Measurements from ENCODE around the gene TMEM270.
"Not testable (repeated sequence)": the region's sequence is repeated elsewhere in the genome, so short reads cannot be mapped to it uniquely, and the experiment has no call there.

TMEM270 gene

DNA sequence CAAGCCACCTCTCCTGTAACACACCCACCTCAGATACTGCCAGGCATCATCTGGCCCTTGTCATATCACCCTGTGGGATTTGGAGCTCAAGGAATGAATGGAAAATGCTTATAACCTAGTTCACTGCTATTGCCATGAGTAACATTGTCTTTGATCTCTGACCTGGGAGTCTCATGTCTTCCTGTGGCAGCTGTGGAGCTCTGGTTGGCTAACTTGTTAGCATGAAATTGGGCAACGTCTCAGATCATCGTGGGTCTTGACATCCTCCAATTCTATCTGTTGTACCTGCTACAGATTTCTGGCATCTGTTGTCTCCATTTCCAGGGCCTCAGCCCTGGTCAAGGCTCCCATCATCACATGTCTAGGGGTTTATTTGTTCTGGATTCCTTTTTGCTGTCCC lies 2.2 kb upstream of the TMEM270 start:
- no peak for DNase-seq (ENCODE audit: low read depth)

DNA sequence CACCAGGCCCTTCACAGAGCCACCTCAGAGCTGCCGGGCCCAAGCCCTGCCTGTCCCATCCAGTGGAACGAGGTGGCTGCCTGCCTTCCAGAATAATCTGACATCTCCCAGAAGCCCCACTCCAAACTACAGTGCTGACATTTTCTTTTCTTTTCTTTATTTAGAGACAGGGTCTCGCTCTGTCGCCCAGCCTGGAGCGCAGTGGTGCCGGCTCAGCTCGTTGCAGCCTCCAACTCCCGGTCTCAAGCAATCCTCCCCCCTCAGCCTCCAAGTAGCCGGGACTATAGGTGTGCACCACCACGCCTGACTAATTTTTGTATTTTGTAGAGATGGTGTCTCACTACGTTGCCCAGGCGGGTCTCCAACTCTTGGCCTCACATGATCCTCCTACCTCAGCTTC lies 346 bp downstream of the TMEM270 start:
- no peak for DNase-seq (ENCODE audit: low read depth)

DNA sequence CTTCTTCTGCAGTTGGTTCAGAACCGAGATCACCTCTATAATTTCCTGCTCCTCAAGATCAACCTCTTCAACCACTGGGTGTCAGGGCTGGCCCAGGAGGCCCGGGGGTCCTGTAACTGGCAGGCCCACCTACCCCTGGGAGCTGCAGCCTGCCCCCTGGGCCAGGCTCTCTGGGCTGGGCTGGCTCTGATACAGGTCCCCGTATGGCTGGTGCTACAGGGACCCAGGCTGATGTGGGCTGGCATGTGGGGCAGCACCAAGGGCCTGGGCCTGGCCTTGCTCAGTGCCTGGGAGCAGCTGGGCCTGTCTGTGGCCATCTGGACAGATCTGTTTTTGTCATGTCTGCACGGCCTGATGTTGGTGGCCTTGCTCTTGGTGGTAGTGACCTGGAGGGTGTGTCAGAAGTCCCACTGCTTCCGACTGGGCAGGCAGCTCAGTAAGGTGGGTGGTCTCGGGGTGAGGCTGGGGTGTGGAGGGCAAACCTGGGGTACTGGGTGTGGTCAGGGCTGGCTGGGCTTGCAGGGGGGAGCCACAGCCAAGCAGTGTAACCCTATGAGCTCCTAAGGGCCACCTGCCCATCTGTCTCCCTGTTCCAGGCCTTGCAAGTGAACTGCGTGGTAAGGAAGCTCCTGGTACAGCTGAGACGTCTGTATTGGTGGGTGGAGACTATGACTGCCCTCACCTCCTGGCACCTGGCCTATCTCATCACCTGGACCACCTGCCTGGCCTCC lies 4.2 kb downstream of the TMEM270 start:
- DNase-seq (ENCODE audit: low read depth), result no peak

DNA sequence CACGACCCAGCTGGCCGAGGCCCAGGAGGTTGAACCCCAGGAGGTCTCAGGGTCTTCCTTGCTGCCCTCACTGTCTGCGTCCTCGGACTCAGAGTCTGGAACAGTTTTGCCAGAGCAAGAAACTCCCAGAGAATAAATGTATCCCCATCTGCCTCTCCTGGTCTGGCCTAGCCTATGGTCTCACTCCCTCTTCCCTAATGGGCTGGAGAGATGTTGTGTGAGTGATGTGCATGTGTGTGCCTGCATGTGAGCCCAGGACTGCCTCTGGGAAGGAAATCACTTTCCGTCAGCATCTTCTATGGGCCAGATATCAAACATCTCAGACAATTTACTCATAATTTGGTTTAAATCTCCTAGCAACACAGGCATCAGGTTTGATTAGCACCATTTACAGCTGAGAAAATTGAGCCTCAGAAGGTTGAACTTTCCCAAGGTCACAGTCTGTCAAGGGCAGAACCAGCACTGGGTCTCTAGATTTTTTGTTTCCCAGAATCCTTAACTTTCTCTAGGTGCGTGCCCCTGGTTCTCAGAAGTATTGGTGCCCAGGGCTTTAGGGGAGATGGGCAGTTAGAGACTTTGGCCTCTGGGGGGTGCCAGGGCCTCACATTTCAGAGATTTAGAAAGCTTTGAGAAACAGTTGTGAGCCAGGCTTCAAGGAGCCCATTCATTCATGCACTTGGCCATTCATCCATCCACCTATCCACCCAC lies 4.9 kb downstream of the TMEM270 start:
- DNase-seq (ENCODE audit: low read depth), result no peak

DNA sequence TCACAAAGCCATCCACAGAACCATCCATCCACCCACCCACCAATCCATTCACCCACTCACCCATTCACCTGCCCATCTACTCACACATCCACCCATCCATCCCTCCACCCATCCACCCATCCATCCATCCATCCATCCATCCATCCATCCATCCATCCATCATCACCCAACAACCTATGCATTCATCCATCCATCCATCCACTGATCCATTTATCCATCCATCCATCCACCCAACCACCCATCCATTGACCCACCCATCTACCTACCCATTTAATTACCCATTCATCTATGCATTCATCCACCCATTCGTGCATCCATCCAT lies 5.4 kb downstream of the TMEM270 start:
- no peak for DNase-seq (ENCODE audit: low read depth)

DNA sequence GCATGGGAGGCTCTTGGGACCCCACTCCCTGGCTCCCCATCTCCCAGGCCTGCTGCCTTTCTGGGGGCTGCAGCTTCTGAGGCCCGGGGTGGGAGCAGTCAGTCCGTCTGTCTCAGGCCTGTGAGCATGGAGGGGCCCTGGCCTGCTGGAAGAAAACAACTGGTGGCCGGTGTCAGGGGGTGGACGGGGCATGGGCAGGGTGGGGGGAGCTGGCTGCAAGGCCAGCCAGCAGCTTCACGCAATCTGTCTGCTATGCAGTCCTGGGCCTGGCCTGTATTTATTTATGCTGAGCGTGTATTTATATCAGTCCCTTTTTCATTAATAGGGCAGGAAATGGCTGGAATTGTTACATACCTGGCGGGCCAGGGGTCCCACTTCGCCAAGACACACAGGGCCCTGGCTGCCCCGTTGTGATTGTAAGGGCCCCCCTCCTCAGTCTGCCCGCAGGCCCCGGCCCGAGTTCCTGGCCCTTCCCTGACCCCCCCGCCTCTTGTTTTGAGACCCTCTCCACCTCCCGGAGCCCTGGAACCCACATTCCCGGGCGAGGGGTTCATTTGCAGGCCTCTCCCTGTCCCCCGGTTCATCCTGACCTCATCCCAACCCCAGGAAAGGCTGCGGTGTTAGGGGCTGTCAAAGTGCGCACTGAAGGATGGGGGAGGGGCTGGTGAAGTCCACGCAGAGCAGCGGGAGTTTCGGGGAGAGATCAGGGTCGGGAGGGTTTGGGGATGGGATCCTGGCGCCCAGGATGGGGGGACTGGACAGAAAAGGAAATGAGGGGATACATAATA lies 8.2 kb downstream of the TMEM270 start:
- DNase-seq (ENCODE audit: low read depth), result no peak

DNA sequence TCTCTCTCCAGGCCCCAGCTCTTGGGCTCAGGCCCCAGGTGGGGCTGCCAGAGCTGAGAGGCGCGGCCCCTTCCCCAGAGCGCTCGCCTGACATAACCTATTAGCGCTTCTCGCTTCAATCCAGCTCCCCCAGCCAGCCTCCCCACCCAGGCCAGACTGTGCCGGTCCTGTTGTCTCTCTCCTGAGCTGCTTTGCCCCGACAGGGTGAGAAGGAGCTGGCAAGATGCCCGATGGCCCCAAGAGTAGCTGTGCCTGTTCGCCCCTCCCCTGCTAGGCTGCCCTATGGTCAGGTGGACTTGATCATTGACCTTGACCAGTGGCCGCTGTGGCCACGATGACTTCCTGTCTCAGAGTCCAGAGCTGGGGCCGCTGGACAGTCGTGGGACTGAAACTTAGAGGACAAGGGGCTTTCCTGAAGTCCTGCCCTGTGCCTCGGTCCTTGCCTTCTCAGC lies 9.1 kb downstream of the TMEM270 start:
- DNase-seq (ENCODE audit: low read depth), result no peak

DNA sequence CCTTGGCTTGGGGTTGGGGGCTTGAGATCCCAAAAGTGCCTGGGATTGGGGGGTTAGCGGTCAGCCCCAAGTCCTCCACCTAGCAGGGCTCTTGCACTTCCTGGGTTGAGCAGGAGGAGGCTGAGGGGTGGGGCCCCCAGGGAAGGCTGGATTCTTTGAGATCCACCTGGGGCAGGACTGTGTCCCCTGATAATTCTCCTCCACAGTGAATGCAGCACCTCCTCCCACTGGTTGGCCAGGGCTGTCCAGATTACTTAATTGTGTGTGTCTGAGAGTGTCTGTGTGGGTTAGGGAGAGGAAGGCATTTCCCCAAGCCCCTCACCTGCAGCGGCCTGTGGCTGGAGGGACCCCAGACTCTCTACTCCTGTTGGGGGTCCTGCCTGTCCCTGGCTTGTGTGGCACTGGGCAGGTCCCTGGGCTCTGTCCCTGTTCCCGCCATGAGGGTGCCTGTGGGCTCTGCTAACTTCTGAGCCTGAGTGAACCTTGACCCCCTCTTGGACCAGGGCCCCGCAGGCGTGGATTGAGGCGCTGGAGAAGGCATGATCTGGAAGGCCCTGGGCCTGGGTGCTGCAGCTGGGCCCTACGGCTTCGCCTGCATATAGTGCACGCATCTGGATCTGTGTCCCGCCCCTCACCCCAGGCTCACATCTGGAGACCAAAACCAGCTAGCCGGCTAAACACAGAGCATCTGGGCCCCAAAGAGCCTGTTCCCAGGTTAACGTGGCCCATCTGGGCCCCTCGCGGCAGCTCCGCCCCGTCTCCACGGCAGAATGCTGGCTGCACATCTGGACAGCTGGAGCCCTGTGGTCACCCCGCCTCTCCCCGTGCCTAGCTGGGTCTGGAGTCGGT lies 10.4 kb downstream of the TMEM270 start:
- no peak for DNase-seq (ENCODE audit: low read depth)

DNA sequence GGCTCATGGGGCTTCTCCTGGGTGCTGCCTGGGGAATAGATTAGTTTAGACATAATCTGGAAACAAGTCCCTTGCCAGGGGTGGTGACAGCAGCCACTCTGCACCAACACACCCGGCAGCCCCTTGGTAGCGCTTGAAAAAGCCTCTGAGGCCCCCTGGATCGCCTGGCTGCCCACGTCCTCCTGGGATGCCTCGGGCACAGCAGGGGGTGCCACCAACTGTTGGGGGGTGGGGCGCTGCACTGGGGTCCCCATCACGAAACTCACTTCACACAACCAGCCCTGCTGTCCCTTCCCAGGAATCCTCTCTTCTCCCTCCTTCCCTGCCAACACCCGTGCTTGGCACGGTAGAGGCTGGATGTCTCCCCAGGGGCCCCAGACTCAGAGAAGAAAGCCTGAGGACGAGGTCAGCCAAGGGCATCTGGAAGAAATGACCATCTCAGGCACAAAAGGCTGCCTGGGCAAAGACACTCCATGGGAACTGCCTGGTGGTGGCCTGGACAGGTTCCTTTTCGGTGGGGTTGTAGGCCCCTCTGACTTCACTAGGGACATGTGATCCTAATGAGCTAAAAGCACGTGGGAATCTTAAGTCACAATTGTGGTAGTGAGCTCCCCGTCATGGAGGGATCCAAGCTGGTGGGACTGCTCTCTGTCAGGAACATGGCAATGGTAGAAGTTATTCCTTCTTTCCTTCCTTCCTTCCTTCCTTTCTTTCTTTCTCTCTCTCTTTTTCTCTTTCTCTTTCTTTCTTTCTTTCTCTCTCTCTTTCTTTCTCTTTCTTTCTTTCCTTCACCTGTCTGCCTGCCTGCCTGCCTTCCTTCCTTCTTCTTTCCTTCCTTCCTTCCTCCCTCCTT lies 11.3 kb downstream of the TMEM270 start:
- DNase-seq (ENCODE audit: low read depth), result no peak

DNA sequence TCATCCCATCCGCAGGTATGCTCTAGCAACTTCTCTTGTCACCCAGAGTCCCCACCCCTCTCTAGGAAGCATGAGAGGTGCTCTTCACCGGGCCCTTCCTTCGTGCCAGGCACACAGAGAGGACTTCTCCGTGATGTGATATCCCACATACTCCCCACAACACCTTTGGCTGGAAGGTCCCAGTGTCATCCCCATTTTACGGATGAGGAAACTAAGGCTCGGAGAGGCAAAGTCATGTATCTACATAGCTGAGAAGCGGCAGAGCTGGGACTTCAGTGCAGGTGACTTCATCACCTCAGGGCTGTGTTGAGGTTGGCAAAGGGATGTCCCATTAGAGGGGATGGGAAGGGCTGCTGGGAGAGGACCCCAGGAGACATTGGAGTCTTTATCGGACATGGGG lies 15.4 kb downstream of the TMEM270 start:
- DNase-seq (ENCODE audit: low read depth), result no peak

DNA sequence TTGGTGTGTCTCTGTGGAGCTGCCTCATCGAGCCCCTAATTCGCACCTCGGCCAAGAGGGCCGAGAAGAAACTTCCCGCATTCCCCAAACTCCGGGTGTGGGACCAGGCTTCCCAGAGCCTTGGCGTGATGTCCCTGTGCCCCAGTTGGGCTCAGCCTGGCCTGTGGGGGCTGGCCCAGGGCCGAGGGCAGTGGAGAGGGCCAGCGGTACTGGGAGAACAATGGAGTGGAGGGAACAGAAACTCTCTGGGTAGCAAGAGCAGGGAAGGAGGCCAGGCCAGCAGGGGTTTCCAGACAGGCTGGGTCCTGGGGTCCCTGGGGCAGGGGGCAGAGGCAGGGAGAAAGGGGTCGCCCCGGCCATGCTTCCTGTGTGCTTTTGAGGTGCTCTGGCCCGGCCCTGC lies 16.0 kb downstream of the TMEM270 start:
- DNase-seq (ENCODE audit: low read depth), result no peak

DNA sequence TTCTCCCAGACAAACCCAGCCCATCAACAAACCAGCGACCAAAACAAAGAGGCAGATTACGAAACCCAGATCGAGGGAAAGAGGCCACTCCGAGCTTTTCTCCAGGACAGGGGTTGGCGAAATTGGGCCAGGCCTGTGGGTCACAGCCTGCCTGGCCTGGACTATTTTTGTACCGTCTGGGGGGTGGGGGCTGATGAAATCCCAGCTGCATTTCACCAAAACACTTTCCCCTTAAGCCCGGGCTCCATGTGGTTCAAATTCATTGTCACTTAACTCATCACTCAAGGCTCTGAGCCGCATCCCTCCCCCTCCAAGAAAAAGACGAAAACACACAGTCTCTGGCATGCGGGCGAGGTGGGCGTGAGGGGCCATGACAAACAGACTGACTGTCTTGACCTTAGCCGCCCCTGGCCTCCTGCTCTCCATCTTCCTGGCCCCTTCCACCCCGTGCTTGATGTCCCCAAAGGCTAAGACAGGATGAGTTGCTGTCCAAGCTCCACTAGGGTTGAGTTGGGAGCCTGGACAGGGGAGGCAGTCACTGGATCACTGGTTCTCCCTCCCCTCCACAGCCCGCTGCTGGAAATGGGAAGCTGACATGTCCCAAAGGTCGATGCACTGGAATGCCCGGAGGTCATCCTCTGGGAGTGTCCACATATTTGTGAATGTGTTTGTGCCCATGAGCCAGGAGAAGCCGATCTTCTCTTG lies 19.2 kb downstream of the TMEM270 start:
- DNase-seq (ENCODE audit: low read depth), result no peak

DNA sequence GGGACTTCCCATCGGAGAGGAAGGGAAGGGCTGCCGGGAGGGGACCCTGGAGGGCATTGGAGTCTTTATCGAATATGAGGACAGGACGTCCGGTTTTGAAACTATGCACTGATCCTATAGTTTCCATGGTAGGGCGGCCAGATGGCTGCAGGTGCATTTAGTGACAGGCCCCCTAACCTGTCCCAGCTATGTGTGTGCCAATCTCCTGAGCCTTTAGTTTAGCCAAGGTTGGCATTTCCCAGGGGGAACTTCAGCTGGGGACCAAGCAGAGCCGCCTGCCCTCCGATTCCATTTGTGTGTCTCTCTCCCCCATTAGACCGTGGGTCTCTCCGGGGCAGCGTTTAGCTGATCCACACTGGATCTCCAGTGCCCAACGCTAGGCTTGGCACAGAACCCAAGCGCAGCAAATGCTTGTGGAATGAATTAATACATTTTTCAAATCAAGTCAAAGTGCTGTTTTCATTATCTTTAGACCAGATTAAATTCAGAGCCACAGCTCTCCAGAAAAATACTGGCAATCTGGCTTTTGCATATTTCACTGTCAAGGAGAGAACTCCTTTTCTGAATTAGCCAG lies 19.9 kb downstream of the TMEM270 start:
- DNase-seq (ENCODE audit: low read depth), result no peak

DNA sequence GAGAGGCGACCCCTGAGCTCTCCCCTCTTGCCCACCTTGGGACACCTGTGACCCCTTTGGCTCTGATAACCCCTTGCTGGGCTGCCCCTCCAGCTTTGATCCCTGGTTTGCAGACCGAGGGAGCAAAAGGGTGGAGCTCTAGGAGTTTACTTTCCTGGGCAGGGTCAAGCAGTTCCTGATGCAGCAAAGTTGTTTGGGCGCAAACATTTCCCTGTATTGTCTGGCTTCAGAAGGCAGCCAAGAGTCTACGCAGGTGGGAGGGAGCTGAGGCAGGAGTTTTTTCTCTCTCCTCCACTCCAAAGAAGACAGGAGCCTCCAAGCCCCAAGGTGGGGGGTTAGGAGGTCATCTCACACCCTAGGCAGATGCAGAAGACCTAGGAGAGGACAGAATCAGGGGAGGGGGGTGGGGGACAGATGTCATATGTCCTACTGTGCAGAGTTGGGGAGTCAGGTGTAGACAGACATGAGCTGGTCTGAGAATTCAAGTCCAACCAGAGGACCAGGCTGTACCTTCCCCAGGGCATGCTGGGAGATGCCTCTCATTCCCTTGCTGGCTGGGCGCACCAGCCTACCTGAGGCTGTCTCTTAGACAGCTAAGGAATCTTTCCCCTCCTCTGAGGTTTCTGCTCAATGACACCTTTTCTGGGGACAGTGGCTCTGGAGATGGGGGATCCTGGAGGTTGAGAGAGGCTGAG lies 20.5 kb downstream of the TMEM270 start:
- no peak for DNase-seq (ENCODE audit: low read depth)

DNA sequence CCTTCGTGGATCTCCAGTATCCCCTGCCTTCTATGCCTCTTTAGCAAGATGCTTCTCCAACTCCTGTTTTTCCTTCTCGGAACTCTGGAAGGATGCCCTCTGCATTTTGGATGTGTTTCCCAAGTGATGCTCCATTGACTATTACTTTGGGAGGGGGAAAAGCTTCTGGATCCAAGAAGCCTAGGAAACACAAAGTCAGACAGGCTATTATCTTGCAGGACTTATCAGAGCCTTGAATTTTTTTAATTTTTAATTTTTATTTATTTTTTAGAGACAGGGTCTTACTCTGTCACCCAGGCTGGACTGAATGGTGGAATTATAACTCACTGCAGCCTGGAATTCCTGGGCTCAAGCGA lies 21.1 kb downstream of the TMEM270 start:
- DNase-seq (ENCODE audit: low read depth), result no peak

DNA sequence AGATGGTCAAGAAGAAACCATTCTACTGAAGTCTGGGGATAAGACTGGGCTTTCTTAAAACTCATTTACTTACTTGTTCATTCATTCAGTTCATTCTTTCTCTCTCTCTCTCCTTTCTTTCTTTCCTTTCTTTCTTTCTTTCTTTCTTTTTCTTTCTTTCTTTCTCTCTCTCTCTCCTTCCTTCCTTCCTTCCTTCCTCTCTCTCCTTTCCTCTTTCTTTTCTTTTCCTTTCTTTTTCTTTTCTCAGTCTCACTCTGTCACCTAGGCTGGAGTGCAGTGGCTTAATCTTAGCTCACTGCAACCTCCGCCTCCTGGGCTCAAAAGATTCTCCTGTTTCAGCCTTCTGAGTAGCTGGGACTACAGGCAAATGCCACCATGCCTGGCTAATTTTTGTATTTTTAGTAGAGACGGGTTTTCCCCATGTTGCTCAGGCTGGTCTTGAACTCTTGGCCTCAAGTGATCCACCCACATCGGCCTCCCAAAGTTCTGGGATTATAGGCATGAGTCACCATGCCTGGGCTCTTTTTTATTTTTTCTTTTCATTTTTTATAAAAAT lies 24.0 kb downstream of the TMEM270 start:
- not testable (repeated sequence) for DNase-seq (ENCODE audit: low read depth)

DNA sequence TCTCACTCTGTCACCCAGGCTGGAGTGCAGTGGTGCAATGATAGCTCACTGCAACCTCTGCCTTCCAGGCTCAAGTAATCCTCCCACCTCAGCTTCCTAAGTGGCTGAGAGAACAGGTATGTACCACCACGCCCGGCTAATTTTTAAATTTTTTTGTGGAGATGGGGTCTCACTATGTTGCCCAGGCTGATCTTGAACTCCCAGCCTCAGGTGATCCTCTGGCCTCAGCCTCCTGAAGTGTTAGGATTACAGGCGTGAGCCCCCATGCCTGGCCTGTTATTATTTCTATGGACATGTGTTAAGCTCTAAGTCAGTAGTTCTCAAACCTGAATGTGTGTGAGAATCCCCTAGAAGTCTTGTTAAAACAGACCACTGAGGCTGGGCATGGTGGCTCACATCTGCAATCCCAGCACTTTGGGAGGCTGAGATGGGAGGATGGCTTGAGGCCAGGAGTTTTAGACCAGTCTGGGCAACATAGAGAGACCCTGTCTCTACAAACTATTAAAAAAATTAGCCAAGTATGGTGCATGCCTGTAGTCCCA lies 24.5 kb downstream of the TMEM270 start:
- no peak for DNase-seq (ENCODE audit: low read depth)

DNA sequence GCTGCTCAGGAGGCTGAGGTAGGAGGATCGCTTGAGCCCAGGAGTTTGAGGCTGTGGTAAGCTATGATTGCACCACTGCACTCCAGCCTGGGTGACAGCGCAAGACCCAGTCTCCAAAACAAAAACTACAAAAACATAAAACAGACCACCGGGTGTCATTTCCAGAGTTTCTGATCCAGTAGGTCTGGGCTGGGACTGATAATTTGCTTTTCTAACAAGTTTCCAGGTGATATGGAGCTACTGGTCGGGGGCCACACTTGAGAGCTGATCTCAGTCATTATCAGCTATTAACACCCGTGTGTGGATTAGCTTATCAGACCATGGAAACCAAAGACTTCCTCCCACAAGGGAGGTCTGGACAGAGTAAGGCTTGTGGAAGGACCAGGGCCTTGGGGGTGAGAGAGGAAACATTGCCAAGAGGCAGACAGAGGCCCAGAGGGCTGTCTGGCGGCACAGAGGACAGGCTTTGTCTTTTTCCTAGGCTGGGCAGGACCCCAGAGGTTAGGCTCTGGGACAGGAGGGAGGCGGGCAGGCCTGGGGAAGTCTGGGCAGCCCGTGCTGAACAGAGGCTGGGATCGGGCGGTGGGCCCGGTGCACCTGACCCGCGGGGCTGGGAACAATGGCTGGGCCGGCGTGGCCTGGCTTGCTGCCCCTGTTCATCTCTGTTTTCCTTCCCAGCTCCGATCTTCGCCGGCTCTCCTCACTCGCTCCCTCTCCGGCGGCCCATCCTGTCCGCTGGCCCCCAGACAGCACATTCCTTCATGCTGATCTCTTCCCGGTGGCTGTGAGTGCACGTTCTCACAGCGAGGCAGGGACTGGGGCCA lies 25.2 kb downstream of the TMEM270 start:
- DNase-seq (ENCODE audit: low read depth), result no peak
